ENCODE results near the gene PGAP3. TPM values are rescaled to one million over a fixed set of nuclear protein-coding genes. Genes with fewer than 3 reads are reported as not detected.

Gene PGAP3
- polyA plus RNA-seq, 3 donors, result 8.3 to 19.3 (median 9.2) TPM

- peaks cover 0 to 11% of the 10 kb centered on the region in 2 donors for H3K9me3 ChIP-seq (replicated peaks in 1 of 2; ENCODE audit: control insufficient read depth in 1 of 2, insufficient read depth in 1 of 2, low read length in 2 of 2)
- H3K27me3 ChIP-seq (ENCODE audit: control insufficient read depth in 2 of 2, insufficient read depth in 2 of 2, low read length in 2 of 2), result peaks cover 19 to 58% of the 10 kb centered on the region in 2 donors
- 80% methylated on average over 17 of the region's 17 CpGs for WGBS (ENCODE audit: insufficient coverage)
- no peaks in the 10 kb centered on the region for H3K79me2 ChIP-seq (ENCODE audit: insufficient read depth, low read length)
- H3K4me3 ChIP-seq (replicated peaks in 1 of 3; ENCODE audit: low read depth in 2 of 3, low read length in 3 of 3), result no peak overlapping the region
- H2AFZ ChIP-seq (ENCODE audit: insufficient read depth, low read depth, low read length, poor library complexity, severe bottlenecking), result no peak overlapping the region
- no peak for TF ChIP-seq CTCF (IDR thresholded peaks at IDR 0.05)
- peaks cover 7% of the 10 kb centered on the region for H4K20me1 ChIP-seq (ENCODE audit: insufficient read depth, low read length)
- H3K4me2 ChIP-seq (replicated peaks; ENCODE audit: extremely low read depth, low read length, poor library complexity, severe bottlenecking), result no peak overlapping the region
- DNase-seq, result no peak
- H3K27ac ChIP-seq (ENCODE audit: low read depth in 1 of 2, low read length in 2 of 2), result no peak overlapping the region
- intact Hi-C loops (cut with micrococcal nuclease), result loop anchor here in 1 of 2 donors (5.0 kb wide), 1 partner anchor 43 kb away; no protein-coding TSS in a partner anchor
- Mint-ChIP-seq H3K4me3 (peak overlapping the region in 1 of 2 donors; percentile 46), H3K27ac (no peak overlapping the region), H3K9me3 (peaks cover 0 to 14% (median 5%) of the 10 kb centered on the region in 7 donors), H3K27me3 (ENCODE audit: low read depth in 3 of 3) (peaks cover 47 to 70% (median 58%) of the 10 kb centered on the region in 3 donors), H3K4me1 (peaks cover 10% of the 10 kb centered on the region), H3K36me3 (peaks cover 23 to 24% of the 10 kb centered on the region in 2 donors)
- H3K4me1 ChIP-seq (ENCODE audit: control insufficient read depth in 1 of 2, insufficient read depth in 2 of 2, low read length in 2 of 2), result peaks cover 12 to 14% of the 10 kb centered on the region in 2 donors
- H3K9ac ChIP-seq (ENCODE audit: insufficient read depth, low read length, poor library complexity, severe bottlenecking), result no peak overlapping the region
- peaks cover 22 to 24% of the 10 kb centered on the region in 2 donors for H3K36me3 ChIP-seq (replicated peaks in 1 of 2; ENCODE audit: control insufficient read depth in 1 of 2, insufficient read depth in 2 of 2, low read length in 2 of 2)
These were observed 22.1 kb downstream of the PGAP3 start for GRCh38 chr17:39665642-39666224.

- Histone ChIP-seq H3K27ac (ENCODE audit: low read depth in 1 of 2, low read length in 2 of 2) (no peak within 1 kb of the TSS), H3K4me1 (ENCODE audit: control insufficient read depth in 1 of 2, insufficient read depth in 2 of 2, low read length in 2 of 2) (peaks cover 14 to 17% of the 10 kb centered on the region in 2 donors), H3K27me3 (ENCODE audit: control insufficient read depth in 2 of 2, insufficient read depth in 2 of 2, low read length in 2 of 2) (peaks cover 19 to 49% of the 10 kb centered on the region in 2 donors), H3K9me3 (replicated peaks in 1 of 2; ENCODE audit: control insufficient read depth in 1 of 2, insufficient read depth in 1 of 2, low read length in 2 of 2) (peaks cover 0 to 11% of the 10 kb centered on the region in 2 donors), H3K9ac (ENCODE audit: insufficient read depth, low read length, poor library complexity, severe bottlenecking) (no peak within 1 kb of the TSS), H3K79me2 (ENCODE audit: insufficient read depth, low read length) (no peaks in the 10 kb centered on the region), H3K4me3 (replicated peaks in 1 of 3; ENCODE audit: low read depth in 2 of 3, low read length in 3 of 3) (no peak within 1 kb of the TSS), H2AFZ (ENCODE audit: insufficient read depth, low read depth, low read length, poor library complexity, severe bottlenecking) (no peak within 1 kb of the TSS), H3K4me2 (replicated peaks; ENCODE audit: extremely low read depth, low read length, poor library complexity, severe bottlenecking) (no peak within 1 kb of the TSS), H3K36me3 (replicated peaks in 1 of 2; ENCODE audit: control insufficient read depth in 1 of 2, insufficient read depth in 2 of 2, low read length in 2 of 2) (peaks cover 29 to 33% of the 10 kb centered on the region in 2 donors), H4K20me1 (ENCODE audit: insufficient read depth, low read length) (peaks cover 7% of the 10 kb centered on the region)
- intact Hi-C loops (cut with micrococcal nuclease), result loop anchor here in 1 of 2 donors (5.0 kb wide), 1 partner anchor 43 kb away; no protein-coding TSS in a partner anchor
- Mint-ChIP-seq H3K4me1 (peaks cover 12% of the 10 kb centered on the region), H3K27me3 (ENCODE audit: low read depth in 3 of 3) (peaks cover 44 to 62% (median 51%) of the 10 kb centered on the region in 3 donors), H3K4me3 (peak within 1 kb of the TSS in 1 of 2 donors; percentile 46), H3K36me3 (peaks cover 28 to 32% of the 10 kb centered on the region in 2 donors), H3K27ac (peak within 1 kb of the TSS in 1 of 7 donors; percentile 71), H3K9me3 (peaks cover 0 to 14% (median 5%) of the 10 kb centered on the region in 7 donors)
- no peak for TF ChIP-seq CTCF (IDR thresholded peaks at IDR 0.05)
- WGBS (ENCODE audit: insufficient coverage), result 81% methylated on average over 9 of the region's 15 CpGs
- DNase-seq, result no peak
These were observed 23.0 kb downstream of the PGAP3 start, which contains the start of gene TCAP for GRCh38 chr17:39664581-39665561. Gene TCAP, plus strand, starts transcription at chr17:39665349. Its CDS starts 11 bp downstream, at chr17:39665360.

All from CD14-positive monocyte (primary cell).